ENCODE results near the gene GRN.

The GRN gene

DNA sequence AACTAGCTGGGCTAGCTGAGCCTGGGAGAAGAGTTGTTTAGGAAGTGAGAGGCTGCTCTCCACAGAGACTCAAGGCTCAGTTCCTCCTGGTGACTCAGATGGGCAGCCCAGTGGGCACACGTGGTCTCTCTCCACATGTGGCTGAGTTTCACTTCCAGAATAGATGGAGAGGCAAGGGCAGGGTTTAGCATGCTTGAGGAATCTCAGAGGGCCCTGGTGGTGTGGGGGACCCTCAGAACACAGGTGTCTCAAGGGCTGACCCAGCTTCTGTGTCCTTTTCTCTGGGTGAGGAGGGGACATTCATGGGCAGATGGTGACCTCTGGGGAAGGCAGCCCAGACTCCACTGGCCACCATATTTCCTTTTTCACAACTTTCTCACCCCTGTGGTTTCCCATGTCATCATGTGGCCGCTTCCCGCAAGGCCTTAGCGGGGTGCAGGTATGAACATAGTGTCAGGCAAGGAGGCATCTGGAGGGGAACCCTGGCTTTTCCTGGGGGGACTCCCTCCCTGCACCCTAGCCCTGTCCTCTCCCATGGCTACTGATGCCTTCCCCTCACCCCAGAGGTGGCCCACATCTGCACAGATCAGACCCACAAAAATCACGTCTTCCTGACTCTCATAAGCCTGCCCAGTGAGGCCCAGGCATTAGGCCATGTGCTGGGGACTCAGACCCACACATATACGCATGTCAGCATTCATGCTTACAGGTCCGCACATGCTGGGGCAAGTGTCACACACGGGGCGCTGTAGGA is 3.3 kb downstream of the GRN start:
- DNase-seq = no peak

DNA sequence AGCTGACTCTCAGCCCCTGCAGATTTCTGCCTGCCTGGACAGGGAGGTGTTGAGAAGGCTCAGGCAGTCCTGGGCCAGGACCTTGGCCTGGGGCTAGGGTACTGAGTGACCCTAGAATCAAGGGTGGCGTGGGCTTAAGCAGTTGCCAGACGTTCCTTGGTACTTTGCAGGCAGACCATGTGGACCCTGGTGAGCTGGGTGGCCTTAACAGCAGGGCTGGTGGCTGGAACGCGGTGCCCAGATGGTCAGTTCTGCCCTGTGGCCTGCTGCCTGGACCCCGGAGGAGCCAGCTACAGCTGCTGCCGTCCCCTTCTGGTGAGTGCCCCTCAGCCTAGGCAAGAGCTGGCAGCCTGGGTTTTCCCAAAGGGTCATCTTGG is 3.9 kb downstream of the GRN start:
- DNase-seq = no peak

- DNase-seq = no peak
Observed at GRCh38 chr17:44349553-44350070, 4.5 kb downstream of the GRN start.

DNA sequence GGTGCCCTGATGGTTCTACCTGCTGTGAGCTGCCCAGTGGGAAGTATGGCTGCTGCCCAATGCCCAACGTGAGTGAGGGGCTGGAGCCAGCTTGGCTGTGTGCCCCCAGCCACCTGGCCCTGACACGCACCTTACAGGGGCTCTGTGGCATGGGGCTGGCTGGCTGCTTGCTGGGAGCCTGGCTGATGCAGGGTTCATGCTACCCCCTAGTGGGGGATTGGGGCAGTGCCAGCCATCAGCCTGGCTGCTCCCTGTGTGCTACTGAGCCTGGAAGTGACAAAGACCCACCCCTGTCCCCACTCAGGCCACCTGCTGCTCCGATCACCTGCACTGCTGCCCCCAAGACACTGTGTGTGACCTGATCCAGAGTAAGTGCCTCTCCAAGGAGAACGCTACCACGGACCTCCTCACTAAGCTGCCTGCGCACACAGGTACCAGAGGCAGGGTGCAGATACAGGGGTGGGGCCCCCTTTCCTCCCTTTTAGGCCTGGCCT is 5.7 kb downstream of the GRN start:
- peak; percentile 76 for DNase-seq

GRCh38 chr17:44351464-44351863 is 6.4 kb downstream of the GRN start:
- no peak for DNase-seq

DNA sequence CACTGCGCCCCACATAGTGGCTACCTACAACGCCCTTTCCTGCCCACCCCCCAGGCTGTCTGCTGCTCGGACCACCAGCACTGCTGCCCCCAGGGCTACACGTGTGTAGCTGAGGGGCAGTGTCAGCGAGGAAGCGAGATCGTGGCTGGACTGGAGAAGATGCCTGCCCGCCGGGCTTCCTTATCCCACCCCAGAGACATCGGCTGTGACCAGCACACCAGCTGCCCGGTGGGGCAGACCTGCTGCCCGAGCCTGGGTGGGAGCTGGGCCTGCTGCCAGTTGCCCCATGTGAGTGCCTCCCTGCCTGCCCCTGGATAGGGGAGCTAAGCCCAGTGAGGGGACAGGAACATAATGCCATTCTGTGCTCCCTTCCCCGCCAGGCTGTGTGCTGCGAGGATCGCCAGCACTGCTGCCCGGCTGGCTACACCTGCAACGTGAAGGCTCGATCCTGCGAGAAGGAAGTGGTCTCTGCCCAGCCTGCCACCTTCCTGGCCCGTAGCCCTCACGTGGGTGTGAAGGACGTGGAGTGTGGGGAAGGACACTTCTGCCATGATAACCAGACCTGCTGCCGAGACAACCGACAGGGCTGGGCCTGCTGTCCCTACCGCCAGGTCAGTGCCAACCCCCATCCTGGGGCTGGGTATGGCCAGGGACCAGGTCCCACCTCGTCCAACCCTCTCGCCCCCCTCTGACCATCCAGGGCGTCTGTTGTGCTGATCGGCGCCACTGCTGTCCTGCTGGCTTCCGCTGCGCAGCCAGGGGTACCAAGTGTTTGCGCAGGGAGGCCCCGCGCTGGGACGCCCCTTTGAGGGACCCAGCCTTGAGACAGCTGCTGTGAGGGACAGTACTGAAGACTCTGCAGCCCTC is 7.1 kb downstream of the GRN start:
- DNase-seq = no peak

GRCh38 chr17:44352828-44353671 is 7.9 kb downstream of the GRN start:
- DNase-seq = no peak

DNA sequence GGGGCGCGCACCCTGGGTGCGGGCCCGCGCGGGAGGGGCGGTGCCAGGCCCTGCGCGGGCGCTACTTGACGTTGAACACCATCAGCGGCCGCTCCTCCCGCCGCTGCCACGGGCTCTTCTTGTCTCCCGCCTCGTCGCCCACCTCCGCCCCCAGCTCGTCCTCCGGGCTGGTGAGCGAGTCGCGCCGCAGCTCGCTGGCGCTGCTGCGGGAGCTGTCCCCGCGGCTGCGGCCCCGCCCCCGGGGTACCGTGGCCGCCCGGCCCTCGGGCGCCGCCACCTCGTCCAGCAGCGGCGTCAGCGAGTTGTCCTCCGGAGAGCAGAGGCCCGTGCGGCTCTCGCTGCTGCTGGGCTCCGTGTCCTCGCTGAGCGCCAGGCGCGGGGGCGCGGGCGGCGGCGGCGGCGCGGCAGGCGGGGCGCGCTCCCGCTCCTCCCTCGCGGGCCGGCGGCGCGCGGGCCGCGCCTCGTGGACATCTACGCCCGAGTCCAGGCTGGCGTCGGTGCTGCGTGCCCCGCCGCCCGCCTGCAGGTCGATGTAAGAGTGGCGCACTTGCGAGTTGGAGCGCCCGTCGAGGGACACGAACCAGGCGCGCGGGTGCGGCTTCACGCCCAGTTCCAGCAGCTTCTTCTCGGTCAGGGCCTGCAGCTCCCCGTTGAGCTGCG is 8.7 kb downstream of the GRN start:
- peak; percentile 33 for DNase-seq

DNA sequence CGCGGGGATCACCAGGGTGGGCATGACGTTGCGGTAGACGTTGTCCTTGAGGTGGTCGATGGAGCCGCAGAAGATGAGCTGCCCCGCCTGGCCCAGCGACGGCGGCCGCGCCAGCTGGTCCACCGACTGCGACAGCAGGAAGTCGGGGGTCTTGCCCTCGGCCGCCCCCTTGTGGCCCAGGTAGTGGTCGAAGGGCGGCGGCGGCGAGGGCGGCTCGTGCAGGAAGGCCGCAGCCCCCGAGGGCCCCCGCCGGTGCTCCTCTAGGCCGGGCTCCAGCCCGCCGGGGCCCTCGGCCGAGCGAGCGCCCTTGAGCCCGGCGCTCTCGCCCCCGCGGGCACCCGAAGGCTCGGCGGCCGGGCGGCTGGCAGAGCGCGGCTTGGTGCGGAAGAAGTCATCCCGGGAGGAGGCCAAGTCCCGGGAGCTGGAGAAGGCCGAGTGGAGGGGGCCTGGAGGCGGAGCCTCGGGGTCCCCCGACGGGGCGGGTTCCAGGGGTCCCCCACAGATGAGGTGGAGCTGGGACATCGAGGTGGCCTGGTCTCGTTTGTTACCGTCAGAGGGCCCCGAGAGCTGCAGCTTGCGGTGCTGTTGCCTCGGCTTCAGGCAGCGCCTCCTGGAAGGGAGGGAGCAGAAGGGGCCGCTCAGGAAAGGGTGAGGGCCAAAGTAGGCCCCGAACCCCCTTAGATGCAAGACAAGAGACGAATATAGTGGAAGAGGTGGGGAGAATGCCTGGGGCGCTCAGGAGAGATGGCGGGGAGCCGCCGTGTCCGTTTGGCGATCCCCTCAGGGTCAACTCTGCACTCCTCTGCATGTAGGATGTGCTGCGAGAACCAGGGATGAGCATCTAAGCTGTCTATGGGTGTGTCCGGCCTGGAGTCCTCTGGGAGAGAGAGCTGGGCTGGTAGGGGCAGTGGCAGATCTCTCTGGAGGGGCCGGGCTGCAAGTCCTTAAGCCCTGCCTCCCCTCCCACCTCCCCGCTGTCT is 9.8 kb downstream of the GRN start:
- DNase-seq = peak; percentile 63

- no peak for DNase-seq
Observed at GRCh38 chr17:44355642-44356099, 10.6 kb downstream of the GRN start.

DNA sequence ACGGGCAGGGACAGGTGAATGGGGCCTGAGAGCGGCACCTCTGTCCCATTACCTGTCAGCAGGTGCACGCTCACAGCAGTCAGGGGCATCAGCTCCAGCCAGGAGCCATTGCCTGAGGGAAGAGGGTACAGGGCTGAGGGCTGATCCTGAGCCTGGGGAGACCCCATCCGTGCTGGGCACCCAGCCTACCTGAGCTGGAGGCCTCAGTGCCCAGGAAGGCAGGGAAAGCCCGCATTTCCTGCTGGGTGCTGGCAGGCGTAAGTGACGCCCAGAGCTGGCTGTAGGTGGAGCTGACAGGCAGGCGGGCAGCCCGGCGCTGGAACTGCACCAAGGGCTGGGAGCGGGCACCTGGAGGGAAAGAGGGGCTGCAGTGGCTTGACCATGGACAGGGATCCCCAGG is 11.1 kb downstream of the GRN start:
- no peak for DNase-seq

GRCh38 chr17:44358066-44358465 is 13.0 kb downstream of the GRN start:
- no peak for DNase-seq

DNA sequence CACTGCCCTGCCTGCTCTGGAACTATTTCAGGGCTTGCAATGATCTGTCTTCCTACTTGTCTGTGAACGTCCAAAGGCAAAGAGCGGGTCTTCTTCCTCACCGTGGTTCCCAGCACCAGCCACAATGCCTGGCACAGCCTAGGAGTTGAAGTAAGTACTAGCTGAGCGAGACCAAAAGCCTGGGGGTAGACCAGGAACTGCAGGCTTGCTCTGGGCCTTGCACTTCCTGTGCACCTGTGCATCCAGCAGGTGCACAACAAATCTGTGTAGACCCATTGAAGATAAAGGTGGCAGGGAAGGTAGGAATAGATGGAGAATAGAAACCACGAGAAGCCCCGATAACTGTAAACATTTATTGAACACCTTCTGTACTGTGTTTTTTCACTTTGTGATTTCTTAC is 13.9 kb downstream of the GRN start:
- DNase-seq = no peak

DNA sequence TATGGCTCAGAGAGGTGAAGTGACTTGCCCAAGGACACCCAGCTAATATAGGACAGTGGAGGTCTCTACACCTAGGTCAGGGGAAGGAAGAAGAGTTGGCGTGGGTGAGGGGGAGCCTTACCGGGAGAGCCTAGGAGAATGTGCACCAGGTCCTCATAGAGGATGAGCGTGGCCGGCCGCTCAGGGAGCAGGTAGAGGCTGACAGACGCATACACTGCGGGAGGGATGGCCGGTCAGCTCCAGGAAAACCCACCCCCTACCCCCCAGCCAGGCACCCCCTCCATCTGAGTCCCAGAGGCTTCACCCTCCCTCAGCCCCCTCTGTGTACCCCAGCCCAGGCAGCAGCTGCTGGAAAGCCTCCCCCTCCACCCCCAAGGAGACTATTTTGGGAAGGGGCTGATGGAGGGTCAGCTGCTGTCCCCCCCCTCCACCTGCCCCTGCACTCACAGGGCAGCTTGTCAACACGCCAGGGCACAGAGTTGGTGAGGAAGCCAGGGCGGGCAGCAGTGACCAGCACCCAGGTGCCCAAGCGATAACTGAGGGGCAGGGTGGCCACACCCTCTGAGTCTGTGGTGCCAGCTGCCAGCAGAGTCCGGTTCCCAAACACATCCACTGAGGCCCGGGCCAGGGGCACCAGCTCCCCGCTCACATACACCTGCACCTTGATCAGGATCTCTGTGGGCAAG is 14.5 kb downstream of the GRN start:
- DNase-seq = no peak

DNA sequence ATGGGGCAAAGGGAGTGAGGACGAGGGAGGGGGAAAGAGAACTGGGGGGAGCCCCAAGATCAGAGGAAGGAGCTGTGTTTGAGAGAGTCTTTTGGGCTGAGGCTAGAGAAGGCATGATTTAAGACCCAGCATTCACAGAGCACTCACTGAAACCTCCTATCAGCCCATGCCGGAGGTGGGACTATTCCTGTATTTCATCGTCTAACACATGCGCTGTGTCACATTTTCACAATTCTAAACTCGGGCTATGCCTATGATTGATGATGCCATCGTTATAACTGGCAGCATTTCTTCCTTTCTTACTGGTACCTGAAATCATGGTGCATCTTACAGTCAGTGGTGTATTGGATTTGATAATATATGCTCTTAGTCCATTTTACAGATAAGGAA is 15.0 kb downstream of the GRN start:
- DNase-seq = no peak

DNA sequence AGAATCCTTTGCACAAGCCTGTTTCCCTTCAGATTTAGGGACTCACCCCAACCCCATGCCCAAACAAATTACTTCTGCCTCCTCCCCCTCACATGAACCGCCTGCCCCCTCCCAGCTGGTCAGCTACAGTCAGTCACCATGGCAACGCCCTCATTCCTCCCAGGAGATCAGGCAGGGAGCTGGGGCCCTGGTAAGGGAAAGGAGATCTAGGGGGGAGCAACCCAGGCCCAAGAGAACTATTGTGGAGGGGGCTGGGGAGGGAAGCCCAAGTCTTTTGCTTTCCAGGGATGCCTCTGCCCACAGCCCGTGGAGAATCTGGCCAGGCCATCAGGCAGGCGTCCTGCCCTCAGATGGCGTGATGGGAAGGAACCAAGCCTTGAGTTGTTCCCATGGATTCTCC is 15.7 kb downstream of the GRN start:
- no peak for DNase-seq

DNA sequence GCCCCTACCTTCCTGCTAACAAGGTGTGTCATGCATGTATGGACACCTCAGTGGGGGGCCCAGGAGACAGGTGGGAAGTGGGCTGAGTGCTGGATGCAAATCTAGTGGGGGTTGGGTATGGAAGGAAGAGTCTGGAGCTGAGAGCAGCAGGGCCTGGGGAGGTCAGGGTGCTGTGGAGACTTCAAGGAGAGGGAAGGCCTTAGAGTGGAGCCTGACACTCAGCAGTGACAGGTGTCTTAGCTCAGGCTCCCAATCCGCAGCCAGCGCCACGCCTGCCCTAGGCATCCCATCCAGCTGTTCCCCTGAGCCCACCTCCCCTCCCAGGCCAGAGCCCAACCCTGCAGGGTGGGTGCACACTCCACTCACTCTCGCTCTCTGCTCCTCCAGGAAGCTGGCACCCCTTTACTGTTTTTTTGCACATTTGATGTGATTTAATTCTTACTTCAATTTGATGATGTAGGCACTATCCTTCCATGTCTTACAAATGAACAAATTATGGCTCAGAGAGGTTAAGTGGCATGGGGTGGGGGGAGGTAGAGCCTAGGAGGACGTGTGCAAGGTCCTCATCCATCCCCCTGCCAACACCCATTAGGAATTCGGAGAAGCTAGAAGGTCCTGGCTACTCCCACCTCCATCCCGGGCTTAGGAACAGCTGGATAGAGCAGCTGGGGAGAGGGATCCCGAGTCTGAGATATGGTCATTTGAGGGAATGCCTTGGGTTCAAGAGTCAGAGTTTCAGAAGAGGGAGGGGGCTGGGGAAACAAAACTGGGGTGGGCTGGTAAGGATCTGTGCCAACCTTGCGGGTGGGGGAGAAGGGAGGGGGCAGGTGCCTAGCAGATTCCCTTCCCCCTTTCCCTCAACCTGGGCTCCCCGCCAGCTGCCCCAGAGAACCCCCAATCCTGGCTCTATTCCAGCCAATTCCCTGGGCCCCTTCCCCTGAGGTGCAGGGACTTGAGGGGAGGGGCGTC is 16.5 kb downstream of the GRN start:
- no peak for DNase-seq

DNA sequence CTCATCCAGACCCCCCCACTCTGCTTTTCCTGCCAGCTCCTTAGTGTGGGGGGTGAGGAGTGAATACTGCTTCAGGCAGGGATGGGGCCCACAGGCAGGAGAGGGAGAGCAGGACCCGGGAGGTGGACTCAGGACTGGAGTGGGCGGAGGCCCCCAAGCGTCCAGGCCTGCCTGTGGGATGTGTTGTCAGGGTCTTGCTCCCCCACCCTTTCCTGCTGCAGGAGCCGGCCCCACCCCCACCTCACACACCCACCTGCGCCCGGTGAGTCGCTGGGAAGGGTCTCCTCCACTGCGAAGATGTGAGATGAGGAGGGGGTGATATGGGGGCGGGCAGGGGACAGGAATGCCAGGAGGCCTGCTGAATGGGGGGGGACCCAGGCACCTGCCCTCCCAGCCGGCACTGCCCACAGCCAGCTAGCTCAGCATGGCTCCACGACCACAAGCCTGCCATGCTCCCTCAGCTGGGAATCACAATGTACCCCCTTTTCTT is 17.4 kb downstream of the GRN start:
- no peak for DNase-seq

Data from CD4-positive, alpha-beta T cell treated with Interleukin-10 for 1 hour (primary cell).